ENCODE measurements around the gene ZBTB7C. TPM values are rescaled to one million over a fixed set of nuclear protein-coding genes. Genes with fewer than 3 reads are reported as not detected.

The ZBTB7C gene
- total and polyA plus RNA-seq, 9 of the 15 experiments (the other 6 are each of a cell fraction or from before 2014, with no cell fraction given): not detected

GRCh38 chr18:47990981-47991380, 418.2 kb downstream of the ZBTB7C start:
- H2AFZ ChIP-seq (ENCODE audit: low read depth, low read length): no peak overlapping the region
- H3K4me1 ChIP-seq (replicated peaks in 1 of 2; ENCODE audit: control insufficient read depth in 2 of 2, insufficient read depth in 2 of 2, low read length in 2 of 2): no peaks in the 10 kb centered on the region
- peaks cover 0 to 12% of the 10 kb centered on the region in 2 experiments; a peak in 2 of 5 replicates for H3K27me3 ChIP-seq (ENCODE audit: control insufficient read depth in 2 of 2, insufficient read depth in 2 of 2, low read length in 2 of 2)
- no peaks in the 10 kb centered on the region for H3K9me3 ChIP-seq (replicated peaks; ENCODE audit: control insufficient read depth, insufficient read depth, low read depth, low read length)
- H3K9me1 ChIP-seq (ENCODE audit: control insufficient read depth, insufficient read depth, low read length): no peaks in the 10 kb centered on the region
- H3K9ac ChIP-seq (ENCODE audit: insufficient read depth in 1 of 2, low read depth in 2 of 2, low read length in 2 of 2): no peak overlapping the region
- in situ Hi-C loops (cut with MboI): no loop called here
- ATAC-seq (no peak), DNase-seq (ENCODE audit: extremely low read depth in 1 of 4, low spot score in 3 of 4) (no peak), FAIRE-seq (no peak)
- no peaks in the 10 kb centered on the region for H3K79me2 ChIP-seq (ENCODE audit: control insufficient read depth, insufficient read depth, low read length)
- H3K4me2 ChIP-seq (ENCODE audit: insufficient read depth, low read length): no peak overlapping the region
- H4K20me1 ChIP-seq (replicated peaks; ENCODE audit: control insufficient read depth, insufficient read depth, low read length): no peaks in the 10 kb centered on the region
- no peak overlapping the region for H3K4me3 ChIP-seq
- WGBS (ENCODE audit: insufficient coverage, low coverage, missing lambda C conversion rate): 4% methylated on average over 4 of the region's 5 CpGs
- intact Hi-C loops (cut with micrococcal nuclease): no loop called here
- no peaks in the 10 kb centered on the region for H3K36me3 ChIP-seq (ENCODE audit: control insufficient read depth, insufficient read depth, low read length)
- no peak overlapping the region for H3K27ac ChIP-seq (ENCODE audit: extremely low read depth, low read depth, low read length)
- ChIA-PET CTCF (ENCODE audit: low intra/inter-chr PET ratio) (no interaction called here), POLR2A (no interaction called here)
- BruUV-seq (replicated peaks): no TSS peak
- TF ChIP-seq MTA3 (IDR thresholded peaks at IDR 0.05; ENCODE audit: borderline replicate concordance): no peak
- TF ChIP-seq ZNF609 (CRISPR knock-in tag; IDR thresholded peaks at IDR 0.05; ENCODE audit: borderline replicate concordance): no peak
- no peak for TF ChIP-seq HIVEP1 (CRISPR knock-in tag; IDR thresholded peaks at IDR 0.05)
- no peak for TF ChIP-seq PRMT5 (CRISPR knock-in tag; IDR thresholded peaks at IDR 0.05)
- no peak for TF ChIP-seq ZSCAN32 (CRISPR knock-in tag; IDR thresholded peaks at IDR 0.05)
- TF ChIP-seq PRDM10 (IDR thresholded peaks at IDR 0.05; ENCODE audit: partially characterized antibody): no peak
- TF ChIP-seq ZFPM2 (CRISPR knock-in tag; IDR thresholded peaks at IDR 0.05): no peak
- no peak for TF ChIP-seq CTCF (IDR thresholded peaks at IDR 0.05 in 2 of 3, conservative IDR thresholded peaks at IDR 0.05 in 1 of 3; ENCODE audit: insufficient read depth in 2 of 3, low read depth in 1 of 3, low read length in 3 of 3)
- TF ChIP-seq SMAD1 (IDR thresholded peaks at IDR 0.05; ENCODE audit: low read depth, low read length, partially characterized antibody): no peak
- no peak for TF ChIP-seq CAMTA2 (CRISPR knock-in tag; conservative IDR thresholded peaks at IDR 0.05)
- TF ChIP-seq NONO (IDR thresholded peaks at IDR 0.05; ENCODE audit: low read depth in 2 of 2, low read length in 1 of 2): no peak

Data from K562 (cell line).